GM23338 (cell line): ENCODE results near the gene TPH2. TPM values are rescaled to one million over a fixed set of nuclear protein-coding genes. Genes with fewer than 3 reads are reported as not detected.
A peak's percentile ranks its signal among the peaks of the same experiment; 100 is the strongest.

Experiments used
- ATAC-seq: fragments of 200-7000 bp; cut with Tn5 transposase; 3 replicates; pipeline ENCODE4 v1.9.1; 2020
- DNase-seq: peaks from one replicate; pipeline ENCODE4 v3.0.0-alpha.2; 2015; ENCODE audit warnings: low spot score
- H2AFZ ChIP-seq: fragments of 200-600 bp; sonication (generic); 2 replicates; pipeline ENCODE4 v1.8.0; 2016; ENCODE audit warnings: antibody characterized with exemption, mild to moderate bottlenecking, moderate library complexity
- H3F3A ChIP-seq: fragments of 200-600 bp; sonication (generic); replicated peaks from 2 replicates; pipeline ENCODE4 v1.8.0; 2017; ENCODE audit warnings: antibody characterized with exemption, mixed run types, low read depth
- H3K27ac ChIP-seq: fragments of 200-600 bp; sonication (generic); 2 replicates; pipeline ENCODE4 v1.6.1; 2016; ENCODE audit warnings: low read depth
- H3K27me3 ChIP-seq: fragments of 200-600 bp; sonication (generic); 2 replicates; pipeline ENCODE4 v1.8.0; 2016; ENCODE audit warnings: mild to moderate bottlenecking, mixed run types, moderate library complexity; ENCODE audit not compliant: insufficient read depth
- H3K36me3 ChIP-seq: fragments of 200-600 bp; sonication (generic); 2 replicates; pipeline ENCODE4 v1.8.0; 2016; ENCODE audit warnings: mild to moderate bottlenecking; ENCODE audit not compliant: insufficient read depth
- H3K4me1 ChIP-seq: fragments of 200-600 bp; sonication (generic); 2 replicates; pipeline ENCODE4 v1.8.0; 2016; ENCODE audit warnings: mild to moderate bottlenecking, moderate library complexity; ENCODE audit not compliant: insufficient read depth
- H3K4me2 ChIP-seq: fragments of 200-600 bp; sonication (generic); 2 replicates; pipeline ENCODE4 v1.7.1; 2017; ENCODE audit warnings: mixed run types
- H3K4me3 ChIP-seq: fragments of 200-600 bp; sonication (generic); 2 replicates; pipeline ENCODE4 v1.6.1; 2016; ENCODE audit warnings: mixed run types
- H3K79me2 ChIP-seq: fragments of 200-600 bp; sonication (generic); replicated peaks from 2 replicates; pipeline ENCODE4 v1.8.0; 2017; ENCODE audit warnings: mild to moderate bottlenecking; ENCODE audit not compliant: insufficient read depth
- H3K9me2 ChIP-seq: fragments of 200-600 bp; sonication (generic); 2 replicates; pipeline ENCODE4 v1.8.0; 2017; ENCODE audit not compliant: insufficient read depth
- H4K20me1 ChIP-seq: fragments of 200-600 bp; sonication (generic); replicated peaks from 2 replicates; pipeline ENCODE4 v1.8.0; 2017; ENCODE audit warnings: mild to moderate bottlenecking; ENCODE audit not compliant: insufficient read depth
- H3K27ac Mint-ChIP-seq: 2 replicates; pipeline ENCODE4 v1.8.0; 2020; ENCODE audit warnings: inconsistent platforms, mild to moderate bottlenecking, moderate library complexity, mixed read lengths
- H3K27me3 Mint-ChIP-seq: 3 replicates; pipeline ENCODE4 v1.8.0; 2022; ENCODE audit warnings: low read depth, mild to moderate bottlenecking, moderate library complexity, mixed read lengths, inconsistent platforms; ENCODE audit not compliant: insufficient read depth, poor library complexity
- H3K36me3 Mint-ChIP-seq: 3 replicates; pipeline ENCODE4 v1.8.0; 2021; ENCODE audit warnings: low read depth, mild to moderate bottlenecking, inconsistent platforms, moderate library complexity, mixed read lengths
- H3K4me1 Mint-ChIP-seq: 3 replicates; pipeline ENCODE4 v1.8.0; 2020; ENCODE audit warnings: mild to moderate bottlenecking, inconsistent platforms, mixed read lengths
- H3K4me3 Mint-ChIP-seq: 3 replicates; pipeline ENCODE4 v1.8.0; 2021; ENCODE audit warnings: moderate library complexity, mild to moderate bottlenecking, inconsistent platforms, mixed read lengths
- H3K9me3 Mint-ChIP-seq: 3 replicates; pipeline ENCODE4 v1.8.0; 2020; ENCODE audit warnings: moderate library complexity, mild to moderate bottlenecking, inconsistent platforms, mixed read lengths
- CREB1 ChIP-seq: fragments of 250-450 bp; sonication (Bioruptor Pico); IDR thresholded peaks from 2 replicates; pipeline ENCODE4 v1.5.0; 2020; ENCODE audit warnings: low read depth, mild to moderate bottlenecking, moderate library complexity
- ETS1 ChIP-seq: IDR thresholded peaks from 2 replicates; pipeline ENCODE4 v1.6.1; 2016; ENCODE audit warnings: antibody characterized with exemption
- EZH2 ChIP-seq: fragments of 200-600 bp; sonication (generic); IDR thresholded peaks from one replicate; pipeline ENCODE4 v1.8.0; 2017; ENCODE audit warnings: antibody characterized with exemption, mild to moderate bottlenecking, low read depth; ENCODE audit not compliant: unreplicated experiment
- EZH2phosphoT487 ChIP-seq: fragments of 200-600 bp; sonication (generic); IDR thresholded peaks from one replicate; pipeline ENCODE4 v1.8.1; 2018; ENCODE audit warnings: antibody characterized with exemption; ENCODE audit not compliant: unreplicated experiment
- JUNB ChIP-seq: IDR thresholded peaks from one replicate; pipeline ENCODE4 v1.6.1; 2016; ENCODE audit warnings: antibody characterized with exemption; ENCODE audit not compliant: unreplicated experiment
- NANOG ChIP-seq: IDR thresholded peaks from 2 replicates; pipeline ENCODE4 v1.6.1; 2016; ENCODE audit warnings: antibody characterized with exemption, borderline replicate concordance
- POLR2AphosphoS5 ChIP-seq: IDR thresholded peaks from 2 replicates; pipeline ENCODE4 v1.6.1; 2016; ENCODE audit warnings: antibody characterized with exemption, low read depth
- REST ChIP-seq: IDR thresholded peaks from one replicate; pipeline ENCODE4 v1.6.1; 2018; ENCODE audit warnings: antibody characterized with exemption; ENCODE audit not compliant: unreplicated experiment
- STAT1 ChIP-seq: IDR thresholded peaks from one replicate; pipeline ENCODE4 v1.6.1; 2016; ENCODE audit warnings: antibody characterized with exemption; ENCODE audit not compliant: unreplicated experiment
- ZNF114 ChIP-seq: fragments of 250-450 bp; sonication (Bioruptor Pico); IDR thresholded peaks from 2 replicates; pipeline ENCODE4 v1.5.0; 2020; ENCODE audit warnings: mild to moderate bottlenecking, moderate library complexity
- ZNF331 ChIP-seq: fragments of 250-450 bp; sonication (Bioruptor Pico); IDR thresholded peaks from 2 replicates; pipeline ENCODE4 v1.5.0; 2020; ENCODE audit warnings: low read depth, mild to moderate bottlenecking, moderate library complexity
- ZNF462 ChIP-seq: fragments of 250-450 bp; sonication (Bioruptor Pico); IDR thresholded peaks from 2 replicates; pipeline ENCODE4 v1.5.0; 2020; ENCODE audit warnings: mild to moderate bottlenecking, moderate library complexity
- polyA plus RNA-seq: library from polyadenylated mRNA; unstranded; fragments of >200 nt; fragmentation: Nextera tagmentation; extraction: Ambion mirVana; gene quantifications from 2 replicates; pipeline ENCODE4 v1.2.1, GENCODE V29; 2016
- total RNA-seq: library from RNA; depleted of rRNA; stranded (reverse); fragments of >200 nt; shearing (Covaris generic); gene quantifications from 2 replicates; pipeline ENCODE4 v1.2.3, GENCODE V29; 2014
- TF ChIP-seq, protein P1 (sequence below), 2 experiments: fragments of 200-600 bp in 1 of 2; sonication (generic) in 1 of 2; conservative IDR thresholded peaks; 2 replicates each; pipeline versions ENCODE4 v1.5.1 to v1.6.1; 2016 to 2017; ENCODE audit warnings: antibody characterized with exemption in 2 of 2, low read depth in 2 of 2, mild to moderate bottlenecking in 2 of 2, moderate library complexity in 1 of 2

Gene TPH2
- total and polyA plus RNA-seq, 2 experiments from 2014 or later, result 0.94 to 1.4 TPM

- Histone ChIP-seq H4K20me1 (no peaks in the 10 kb centered on the region), H3K4me2 (no peak overlapping the region), H3K27me3 (no peaks in the 10 kb centered on the region), H3K79me2 (no peaks in the 10 kb centered on the region), H3K4me1 (no peaks in the 10 kb centered on the region), H3K36me3 (no peaks in the 10 kb centered on the region; the same call in 1 of the 2 replicates), H3F3A (no peaks in the 10 kb centered on the region), H3K9me2 (no peaks in the 10 kb centered on the region), H2AFZ (no peak overlapping the region), H3K4me3 (no peak overlapping the region), H3K27ac (no peak overlapping the region)
- Mint-ChIP-seq H3K27me3 (no peaks in the 10 kb centered on the region), H3K36me3 (peaks cover 11% of the 10 kb centered on the region; the same call in 2 of the 3 replicates), H3K4me1 (no peaks in the 10 kb centered on the region; the same call in 2 of the 3 replicates), H3K9me3 (no peaks in the 10 kb centered on the region), H3K27ac (0 out of 2 replicates have a peak overlapping the region, but pooled peaks have one; percentile 24), H3K4me3 (no peak overlapping the region)
- DNase-seq (no peak), ATAC-seq (no peak)
- TF ChIP-seq ZNF462 (CRISPR knock-in tag) (no peak), JUNB (no peak), ZNF114 (CRISPR knock-in tag) (no peak), EZH2phosphoT487 (no peak), NANOG (no peak), POLR2AphosphoS5 (no peak), EZH2 (no peak), REST (no peak), ZNF331 (CRISPR knock-in tag) (no peak), ETS1 (no peak), CREB1 (no peak), STAT1 (no peak)
- TF ChIP-seq, protein P1, sequence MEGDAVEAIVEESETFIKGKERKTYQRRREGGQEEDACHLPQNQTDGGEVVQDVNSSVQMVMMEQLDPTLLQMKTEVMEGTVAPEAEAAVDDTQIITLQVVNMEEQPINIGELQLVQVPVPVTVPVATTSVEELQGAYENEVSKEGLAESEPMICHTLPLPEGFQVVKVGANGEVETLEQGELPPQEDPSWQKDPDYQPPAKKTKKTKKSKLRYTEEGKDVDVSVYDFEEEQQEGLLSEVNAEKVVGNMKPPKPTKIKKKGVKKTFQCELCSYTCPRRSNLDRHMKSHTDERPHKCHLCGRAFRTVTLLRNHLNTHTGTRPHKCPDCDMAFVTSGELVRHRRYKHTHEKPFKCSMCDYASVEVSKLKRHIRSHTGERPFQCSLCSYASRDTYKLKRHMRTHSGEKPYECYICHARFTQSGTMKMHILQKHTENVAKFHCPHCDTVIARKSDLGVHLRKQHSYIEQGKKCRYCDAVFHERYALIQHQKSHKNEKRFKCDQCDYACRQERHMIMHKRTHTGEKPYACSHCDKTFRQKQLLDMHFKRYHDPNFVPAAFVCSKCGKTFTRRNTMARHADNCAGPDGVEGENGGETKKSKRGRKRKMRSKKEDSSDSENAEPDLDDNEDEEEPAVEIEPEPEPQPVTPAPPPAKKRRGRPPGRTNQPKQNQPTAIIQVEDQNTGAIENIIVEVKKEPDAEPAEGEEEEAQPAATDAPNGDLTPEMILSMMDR (conservative IDR thresholded peaks at IDR 0.05; ENCODE audit: low read depth in 2 of 2), result no peak
Observed at GRCh38 chr12:71896205-71896882, 42.3 kb upstream of the TPH2 start.
